Thyroid gland (tissue), 4 donors: ENCODE measurements around the gene DHRS12.

Experiments used
- POLR2A ChIP-seq, 2 donors: fragments of 450-650 bp; IDR thresholded peaks; one replicate each; pipeline ENCODE4 v1.6.1; 2017; ENCODE audit warnings: antibody characterized with exemption in 2 of 2, mild to moderate bottlenecking in 2 of 2, moderate library complexity in 1 of 2
- TF ChIP-seq, protein P1 (sequence below), 6 experiments: fragments of 200-600 bp in 3 of 6; fragments of 450-650 bp in 3 of 6; sonication (generic) in 3 of 6; IDR thresholded peaks; one replicate each; pipeline ENCODE4 v1.5.1; 2016 to 2019; ENCODE audit warnings: antibody characterized with exemption in 6 of 6, mild to moderate bottlenecking in 2 of 6, inconsistent platforms in 1 of 6, moderate library complexity in 1 of 6

DNA sequence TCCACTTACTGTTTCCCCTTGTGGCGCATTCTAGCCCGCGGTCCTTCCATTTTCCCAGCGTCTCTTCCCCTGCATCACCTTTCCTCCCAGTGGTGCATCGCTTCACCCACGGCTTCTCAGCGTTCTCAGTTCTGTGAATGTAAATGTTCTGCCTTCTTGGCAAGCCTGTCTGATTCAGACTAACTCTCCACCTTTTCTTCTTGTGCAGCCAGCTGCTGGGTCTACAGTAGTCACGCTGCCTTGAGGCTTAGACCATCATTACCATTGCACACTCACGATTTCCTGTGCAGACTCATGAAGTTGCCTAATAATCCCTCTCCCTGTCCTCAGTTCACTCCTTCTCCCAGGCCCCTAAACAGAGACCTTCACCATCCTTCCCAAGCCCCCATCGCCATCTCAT, 75.0 kb downstream of the DHRS12 start:
- TF ChIP-seq, protein P1, sequence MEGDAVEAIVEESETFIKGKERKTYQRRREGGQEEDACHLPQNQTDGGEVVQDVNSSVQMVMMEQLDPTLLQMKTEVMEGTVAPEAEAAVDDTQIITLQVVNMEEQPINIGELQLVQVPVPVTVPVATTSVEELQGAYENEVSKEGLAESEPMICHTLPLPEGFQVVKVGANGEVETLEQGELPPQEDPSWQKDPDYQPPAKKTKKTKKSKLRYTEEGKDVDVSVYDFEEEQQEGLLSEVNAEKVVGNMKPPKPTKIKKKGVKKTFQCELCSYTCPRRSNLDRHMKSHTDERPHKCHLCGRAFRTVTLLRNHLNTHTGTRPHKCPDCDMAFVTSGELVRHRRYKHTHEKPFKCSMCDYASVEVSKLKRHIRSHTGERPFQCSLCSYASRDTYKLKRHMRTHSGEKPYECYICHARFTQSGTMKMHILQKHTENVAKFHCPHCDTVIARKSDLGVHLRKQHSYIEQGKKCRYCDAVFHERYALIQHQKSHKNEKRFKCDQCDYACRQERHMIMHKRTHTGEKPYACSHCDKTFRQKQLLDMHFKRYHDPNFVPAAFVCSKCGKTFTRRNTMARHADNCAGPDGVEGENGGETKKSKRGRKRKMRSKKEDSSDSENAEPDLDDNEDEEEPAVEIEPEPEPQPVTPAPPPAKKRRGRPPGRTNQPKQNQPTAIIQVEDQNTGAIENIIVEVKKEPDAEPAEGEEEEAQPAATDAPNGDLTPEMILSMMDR (IDR thresholded peaks at IDR 0.05), result no peak
- no peak for TF ChIP-seq POLR2A (IDR thresholded peaks at IDR 0.05)
